ENCODE data around the gene NHS.

DNA sequence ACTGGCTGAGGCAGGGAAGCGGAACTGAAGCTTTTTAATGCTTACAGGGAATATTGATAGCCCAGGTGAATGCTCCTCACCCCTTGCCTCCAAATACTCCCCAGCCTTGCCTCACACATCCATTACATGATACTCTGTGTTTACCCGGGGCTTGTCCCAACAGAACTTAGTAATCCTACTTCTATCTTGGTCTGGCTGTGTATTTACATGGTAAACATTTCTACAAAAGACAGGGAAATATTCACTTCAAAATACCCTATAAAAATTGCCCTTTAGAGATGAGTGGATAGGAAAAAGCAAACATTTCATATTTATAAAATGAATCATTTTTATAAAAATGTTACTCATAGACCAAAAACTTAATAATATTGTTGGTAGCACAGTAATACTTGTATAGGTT lies 120.1 kb downstream of the NHS start:
- TF ChIP-seq, protein P1, sequence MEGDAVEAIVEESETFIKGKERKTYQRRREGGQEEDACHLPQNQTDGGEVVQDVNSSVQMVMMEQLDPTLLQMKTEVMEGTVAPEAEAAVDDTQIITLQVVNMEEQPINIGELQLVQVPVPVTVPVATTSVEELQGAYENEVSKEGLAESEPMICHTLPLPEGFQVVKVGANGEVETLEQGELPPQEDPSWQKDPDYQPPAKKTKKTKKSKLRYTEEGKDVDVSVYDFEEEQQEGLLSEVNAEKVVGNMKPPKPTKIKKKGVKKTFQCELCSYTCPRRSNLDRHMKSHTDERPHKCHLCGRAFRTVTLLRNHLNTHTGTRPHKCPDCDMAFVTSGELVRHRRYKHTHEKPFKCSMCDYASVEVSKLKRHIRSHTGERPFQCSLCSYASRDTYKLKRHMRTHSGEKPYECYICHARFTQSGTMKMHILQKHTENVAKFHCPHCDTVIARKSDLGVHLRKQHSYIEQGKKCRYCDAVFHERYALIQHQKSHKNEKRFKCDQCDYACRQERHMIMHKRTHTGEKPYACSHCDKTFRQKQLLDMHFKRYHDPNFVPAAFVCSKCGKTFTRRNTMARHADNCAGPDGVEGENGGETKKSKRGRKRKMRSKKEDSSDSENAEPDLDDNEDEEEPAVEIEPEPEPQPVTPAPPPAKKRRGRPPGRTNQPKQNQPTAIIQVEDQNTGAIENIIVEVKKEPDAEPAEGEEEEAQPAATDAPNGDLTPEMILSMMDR (IDR thresholded peaks at IDR 0.05; ENCODE audit: low read length), result no peak
- no peak for TF ChIP-seq EZH2 (optimal IDR thresholded peaks at IDR 0.05; ENCODE audit: low read depth, low read length)
